HepG2 (cell line): ENCODE measurements around the gene RHD. TPM values are rescaled to one million over a fixed set of nuclear protein-coding genes. Genes with fewer than 3 reads are reported as not detected.

ENCODE experiments used
- ATAC-seq: fragments of 200-7000 bp; cut with Tn5 transposase; 3 replicates; pipeline ENCODE4 v1.9.1; 2020; ENCODE audit warnings: mild to moderate bottlenecking, moderate library complexity
- BruUV-seq: library from RNA; stranded (reverse); fragments of 400-500 nt; replicated peaks from 2 replicates; lab custom pipeline; 2021; lab: Mats Ljungman, UMichigan
- CTCF ChIA-PET: fragments of 300-600 bp; formaldehyde crosslinking; extraction: SDS; loops from one replicate; lab custom pipeline; 2021; ENCODE audit warnings: low total read pairs, inconsistent platforms, low intra/inter-chr PET ratio; lab: Yijun Ruan, JAX
- POLR2A ChIA-PET: fragments of 350-600 bp; sonication (Branson Sonifier 250); formaldehyde crosslinking; loops from one replicate; lab custom pipeline; 2020; ENCODE audit warnings: antibody characterized with exemption, inconsistent platforms; lab: Yijun Ruan, JAX
- DNase-seq: peaks from one replicate; pipeline ENCODE4 v3.0.0-alpha.2; 2015; ENCODE audit warnings: low spot score
- FAIRE-seq: peaks from 3 replicates; lab custom pipeline; 2011; peaks lifted over from hg19 to GRCh38; lab: Jason Lieb, UNC
- H2AFZ ChIP-seq: one replicate; pipeline ENCODE4 v1.6.1; 2011; ENCODE audit warnings: low read length, inconsistent platforms
- H3K27ac ChIP-seq: fragments of 300-600 bp; 3 replicates; pipeline ENCODE4 v1.8.0; 2011; ENCODE audit warnings: mixed run types, mild to moderate bottlenecking, mixed read lengths, low read length, inconsistent platforms; ENCODE audit not compliant: insufficient read depth; ENCODE audit errors: extremely low read length
- H3K27me3 ChIP-seq, 2 experiments: fragments of 200-600 bp in 1 of 2; 2 replicates in 1 of 2; 3 replicates in 1 of 2; pipeline versions ENCODE4 v1.6.0 to v1.8.0; 2011; ENCODE audit warnings: low read length in 2 of 2, mild to moderate bottlenecking in 2 of 2, moderate library complexity in 2 of 2, inconsistent platforms in 1 of 2; ENCODE audit not compliant: insufficient read depth in 2 of 2, control insufficient read depth in 1 of 2
- H3K36me3 ChIP-seq, 2 experiments: fragments of 200-600 bp in 1 of 2; replicated peaks in 1 of 2; 2 replicates in 1 of 2; 3 replicates in 1 of 2; pipeline versions ENCODE4 v1.5.1 to v1.8.0; 2011; ENCODE audit warnings: low read length in 2 of 2, inconsistent platforms in 1 of 2; ENCODE audit not compliant: insufficient read depth in 2 of 2, control insufficient read depth in 1 of 2
- H3K4me1 ChIP-seq: 2 replicates; pipeline ENCODE4 v1.5.1; 2012; ENCODE audit warnings: low read length, inconsistent platforms; ENCODE audit not compliant: insufficient read depth
- H3K4me2 ChIP-seq: 2 replicates; pipeline ENCODE4 v1.6.0; 2011; ENCODE audit warnings: low read depth, low read length, inconsistent platforms
- H3K4me3 ChIP-seq, 3 experiments: fragments of 200-600 bp in 1 of 3; sonication (generic), shearing (Covaris generic) in 1 of 3; replicated peaks in 1 of 3; 2 replicates each; pipeline ENCODE4 v1.5.1; 2011 to 2016; ENCODE audit warnings: low read length in 3 of 3, inconsistent platforms in 2 of 3, low read depth in 2 of 3, mild to moderate bottlenecking in 2 of 3, control low read depth in 1 of 3, mixed read lengths in 1 of 3; ENCODE audit not compliant: insufficient read depth in 1 of 3
- H3K79me2 ChIP-seq: one replicate; pipeline ENCODE4 v1.6.1; 2011; ENCODE audit warnings: low read length, inconsistent platforms; ENCODE audit not compliant: insufficient read depth
- H3K9ac ChIP-seq: 2 replicates; pipeline ENCODE4 v1.6.0; 2011; ENCODE audit warnings: mild to moderate bottlenecking, low read depth, low read length, inconsistent platforms; ENCODE audit not compliant: insufficient read depth
- H3K9me3 ChIP-seq: 2 replicates; pipeline ENCODE4 v1.5.1; 2012; ENCODE audit warnings: mild to moderate bottlenecking, low read length
- H4K20me1 ChIP-seq: 2 replicates; pipeline ENCODE4 v1.6.0; 2011; ENCODE audit warnings: inconsistent platforms, mild to moderate bottlenecking, low read length, moderate library complexity; ENCODE audit not compliant: insufficient read depth
- CSRNP1 ChIP-seq: sonication (generic); formaldehyde crosslinking; IDR thresholded peaks from 2 replicates; pipeline ENCODE4 v1.8.1; 2023; ENCODE audit warnings: mild to moderate bottlenecking, missing genetic modification reagents
- CSRNP2 ChIP-seq: sonication (generic); formaldehyde crosslinking; conservative IDR thresholded peaks from 2 replicates; pipeline ENCODE4 v1.8.0; 2022; ENCODE audit warnings: low read depth, missing genetic modification reagents
- MTA1 ChIP-seq: sonication (generic); formaldehyde crosslinking; IDR thresholded peaks from 2 replicates; pipeline ENCODE4 v1.4.0; 2020; ENCODE audit warnings: missing genetic modification reagents, mild to moderate bottlenecking, borderline replicate concordance
- TEAD3 ChIP-seq: optimal IDR thresholded peaks from 2 replicates; pipeline ENCODE3; 2016; ENCODE audit warnings: borderline replicate concordance
- YEATS2 ChIP-seq: sonication (generic); formaldehyde crosslinking; IDR thresholded peaks from 2 replicates; pipeline ENCODE4 v1.4.0; 2020; ENCODE audit warnings: missing genetic modification reagents, borderline replicate concordance
- ZNF879 ChIP-seq: sonication (generic); formaldehyde crosslinking; IDR thresholded peaks from 2 replicates; pipeline ENCODE4 v1.8.1; 2023; ENCODE audit warnings: missing genetic modification reagents
- WGBS: methylation state at CpG from one replicate; pipeline ENCODE4 v1.1.6; 2017; ENCODE audit warnings: low lambda C conversion rate; 5-methylcytosine and 5-hydroxymethylcytosine counted together
- in situ Hi-C: cut with HindIII; loops from 2 replicates; pipeline ENCODE4 v1.10.0; 2017; ENCODE audit warnings: low pct_unique_long_range_greater_than_20kb; ENCODE audit not compliant: extremely low pct_ligation_motif_present
- intact Hi-C: fragments of 100-400 bp; cut with micrococcal nuclease; formaldehyde crosslinking; loops from one replicate; pipeline ENCODE4 v1.10.0; 2022; ENCODE audit not compliant: unreplicated experiment
- polyA plus RNA-seq, 8 experiments: library from polyadenylated mRNA; depleted of rRNA in 3 of 8; stranded (reverse) in 7 of 8; unstranded in 1 of 8; fragments of >200 nt; fragmentation: Illumina TruSeq in 4 of 8; extraction: Trizol in 4 of 8; gene quantifications; 2 replicates each; pipeline versions ENCODE4 v1.2.1 to v1.2.3, GENCODE V29; 2011 to 2016; ENCODE audit warnings: low read depth in 4 of 8, missing spikeins in 1 of 8, mixed read lengths in 1 of 8; ENCODE audit not compliant: insufficient read depth in 1 of 8
- total RNA-seq, 5 experiments: library from RNA; depleted of rRNA; stranded (reverse); fragments of >200 nt; fragmentation: Illumina TruSeq; extraction: Trizol; gene quantifications; 2 replicates each; pipeline ENCODE4 v1.2.3, GENCODE V29; 2016; ENCODE audit warnings: low read depth in 1 of 5
- TF ChIP-seq, protein P1 (sequence below): sonication (generic); formaldehyde crosslinking; IDR thresholded peaks from 2 replicates; pipeline ENCODE4 v1.5.0; 2020; ENCODE audit warnings: missing genetic modification reagents, mild to moderate bottlenecking, borderline replicate concordance
- TF ChIP-seq, protein P2 (sequence below): IDR thresholded peaks from 2 replicates; pipeline ENCODE4 v1.6.1; 2016; ENCODE audit warnings: low read depth, missing genetic modification reagents, missing compliant biosample characterization
- TF ChIP-seq, protein P3 (sequence below): sonication (generic); formaldehyde crosslinking; IDR thresholded peaks from 2 replicates; pipeline ENCODE4 v1.5.1; 2020; ENCODE audit warnings: missing genetic modification reagents, mild to moderate bottlenecking, borderline replicate concordance

The RHD gene
- total and polyA plus RNA-seq, 2 of the 13 experiments (the other 11 are each of a cell fraction or from before 2014, with no cell fraction given): not detected

- Histone ChIP-seq H3K4me3 (no peak overlapping the region), H3K9me3 (no peaks in the 10 kb centered on the region), H3K27ac (no peak overlapping the region), H3K79me2 (no peaks in the 10 kb centered on the region), H3K4me1 (peaks cover 17% of the 10 kb centered on the region), H3K4me2 (no peak overlapping the region), H3K36me3 (no peaks in the 10 kb centered on the region), H2AFZ (no peak overlapping the region), H3K27me3 (no peaks in the 10 kb centered on the region), H4K20me1 (no peaks in the 10 kb centered on the region), H3K9ac (no peak overlapping the region)
- FAIRE-seq (no peak), DNase-seq (no peak), ATAC-seq (no peak)
- BruUV-seq: no TSS peak
- ChIA-PET CTCF (no interaction called here), POLR2A (no interaction called here)
- 52% methylated on average over 1 of the region's 1 CpG for WGBS
- intact Hi-C loops (no loop called here), in situ Hi-C loops (no loop called here)
- TF ChIP-seq CSRNP2 (CRISPR knock-in tag): no peak
- TF ChIP-seq MTA1 (CRISPR knock-in tag): no peak
- no peak for TF ChIP-seq CSRNP1 (CRISPR knock-in tag)
- no peak for TF ChIP-seq TEAD3 (CRISPR knock-in tag)
- TF ChIP-seq, protein P1, sequence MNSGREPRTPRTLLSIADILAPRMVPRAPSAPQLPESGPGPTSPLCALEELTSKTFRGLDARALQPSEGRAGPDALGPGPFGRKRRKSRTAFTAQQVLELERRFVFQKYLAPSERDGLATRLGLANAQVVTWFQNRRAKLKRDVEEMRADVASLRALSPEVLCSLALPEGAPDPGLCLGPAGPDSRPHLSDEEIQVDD (CRISPR knock-in tag): no peak
- no peak for TF ChIP-seq ZNF879
- TF ChIP-seq, protein P2, sequence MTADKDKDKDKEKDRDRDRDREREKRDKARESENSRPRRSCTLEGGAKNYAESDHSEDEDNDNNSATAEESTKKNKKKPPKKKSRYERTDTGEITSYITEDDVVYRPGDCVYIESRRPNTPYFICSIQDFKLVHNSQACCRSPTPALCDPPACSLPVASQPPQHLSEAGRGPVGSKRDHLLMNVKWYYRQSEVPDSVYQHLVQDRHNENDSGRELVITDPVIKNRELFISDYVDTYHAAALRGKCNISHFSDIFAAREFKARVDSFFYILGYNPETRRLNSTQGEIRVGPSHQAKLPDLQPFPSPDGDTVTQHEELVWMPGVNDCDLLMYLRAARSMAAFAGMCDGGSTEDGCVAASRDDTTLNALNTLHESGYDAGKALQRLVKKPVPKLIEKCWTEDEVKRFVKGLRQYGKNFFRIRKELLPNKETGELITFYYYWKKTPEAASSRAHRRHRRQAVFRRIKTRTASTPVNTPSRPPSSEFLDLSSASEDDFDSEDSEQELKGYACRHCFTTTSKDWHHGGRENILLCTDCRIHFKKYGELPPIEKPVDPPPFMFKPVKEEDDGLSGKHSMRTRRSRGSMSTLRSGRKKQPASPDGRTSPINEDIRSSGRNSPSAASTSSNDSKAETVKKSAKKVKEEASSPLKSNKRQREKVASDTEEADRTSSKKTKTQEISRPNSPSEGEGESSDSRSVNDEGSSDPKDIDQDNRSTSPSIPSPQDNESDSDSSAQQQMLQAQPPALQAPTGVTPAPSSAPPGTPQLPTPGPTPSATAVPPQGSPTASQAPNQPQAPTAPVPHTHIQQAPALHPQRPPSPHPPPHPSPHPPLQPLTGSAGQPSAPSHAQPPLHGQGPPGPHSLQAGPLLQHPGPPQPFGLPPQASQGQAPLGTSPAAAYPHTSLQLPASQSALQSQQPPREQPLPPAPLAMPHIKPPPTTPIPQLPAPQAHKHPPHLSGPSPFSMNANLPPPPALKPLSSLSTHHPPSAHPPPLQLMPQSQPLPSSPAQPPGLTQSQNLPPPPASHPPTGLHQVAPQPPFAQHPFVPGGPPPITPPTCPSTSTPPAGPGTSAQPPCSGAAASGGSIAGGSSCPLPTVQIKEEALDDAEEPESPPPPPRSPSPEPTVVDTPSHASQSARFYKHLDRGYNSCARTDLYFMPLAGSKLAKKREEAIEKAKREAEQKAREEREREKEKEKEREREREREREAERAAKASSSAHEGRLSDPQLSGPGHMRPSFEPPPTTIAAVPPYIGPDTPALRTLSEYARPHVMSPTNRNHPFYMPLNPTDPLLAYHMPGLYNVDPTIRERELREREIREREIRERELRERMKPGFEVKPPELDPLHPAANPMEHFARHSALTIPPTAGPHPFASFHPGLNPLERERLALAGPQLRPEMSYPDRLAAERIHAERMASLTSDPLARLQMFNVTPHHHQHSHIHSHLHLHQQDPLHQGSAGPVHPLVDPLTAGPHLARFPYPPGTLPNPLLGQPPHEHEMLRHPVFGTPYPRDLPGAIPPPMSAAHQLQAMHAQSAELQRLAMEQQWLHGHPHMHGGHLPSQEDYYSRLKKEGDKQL: no peak
- TF ChIP-seq, protein P3, sequence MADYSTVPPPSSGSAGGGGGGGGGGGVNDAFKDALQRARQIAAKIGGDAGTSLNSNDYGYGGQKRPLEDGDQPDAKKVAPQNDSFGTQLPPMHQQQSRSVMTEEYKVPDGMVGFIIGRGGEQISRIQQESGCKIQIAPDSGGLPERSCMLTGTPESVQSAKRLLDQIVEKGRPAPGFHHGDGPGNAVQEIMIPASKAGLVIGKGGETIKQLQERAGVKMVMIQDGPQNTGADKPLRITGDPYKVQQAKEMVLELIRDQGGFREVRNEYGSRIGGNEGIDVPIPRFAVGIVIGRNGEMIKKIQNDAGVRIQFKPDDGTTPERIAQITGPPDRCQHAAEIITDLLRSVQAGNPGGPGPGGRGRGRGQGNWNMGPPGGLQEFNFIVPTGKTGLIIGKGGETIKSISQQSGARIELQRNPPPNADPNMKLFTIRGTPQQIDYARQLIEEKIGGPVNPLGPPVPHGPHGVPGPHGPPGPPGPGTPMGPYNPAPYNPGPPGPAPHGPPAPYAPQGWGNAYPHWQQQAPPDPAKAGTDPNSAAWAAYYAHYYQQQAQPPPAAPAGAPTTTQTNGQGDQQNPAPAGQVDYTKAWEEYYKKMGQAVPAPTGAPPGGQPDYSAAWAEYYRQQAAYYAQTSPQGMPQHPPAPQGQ: no peak
- no peak for TF ChIP-seq YEATS2 (CRISPR knock-in tag)
These were observed 15.1 kb upstream of the RHD start for GRCh38 chr1:25257196-25257595.
